Fibroblast of skin of abdomen (primary cell): ENCODE data around the gene NTRK2.

ENCODE experiments used
- DNase-seq: peaks from one replicate; pipeline ENCODE4 v3.0.0-alpha.2; 2013

The NTRK2 gene

GRCh38 chr9:84781931-84782866, 112.7 kb downstream of the NTRK2 start:
- peak; percentile 31 for DNase-seq

- DNase-seq, result no peak
These were observed 116.4 kb downstream of the NTRK2 start for GRCh38 chr9:84785792-84786547.

GRCh38 chr9:84788803-84789462, 119.4 kb downstream of the NTRK2 start:
- no peak for DNase-seq

DNA sequence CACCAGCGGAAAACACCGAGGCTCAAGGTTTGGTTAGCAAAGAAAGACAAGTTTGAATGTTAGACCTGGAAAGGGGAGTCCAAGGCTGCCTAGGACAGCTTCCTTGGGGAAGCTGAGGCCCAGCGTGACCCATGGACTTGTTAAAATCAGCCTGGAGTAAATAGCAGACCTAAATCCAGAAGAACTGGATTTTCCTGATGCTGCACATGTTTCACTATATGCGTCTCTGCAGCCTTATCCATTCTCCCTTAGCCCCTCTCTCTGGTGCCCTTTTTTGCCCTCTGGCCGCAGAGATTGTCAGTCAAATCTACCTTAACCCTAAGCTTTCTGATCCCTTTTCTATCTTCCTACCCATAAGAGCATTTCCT, 119.9 kb downstream of the NTRK2 start:
- no peak for DNase-seq

DNA sequence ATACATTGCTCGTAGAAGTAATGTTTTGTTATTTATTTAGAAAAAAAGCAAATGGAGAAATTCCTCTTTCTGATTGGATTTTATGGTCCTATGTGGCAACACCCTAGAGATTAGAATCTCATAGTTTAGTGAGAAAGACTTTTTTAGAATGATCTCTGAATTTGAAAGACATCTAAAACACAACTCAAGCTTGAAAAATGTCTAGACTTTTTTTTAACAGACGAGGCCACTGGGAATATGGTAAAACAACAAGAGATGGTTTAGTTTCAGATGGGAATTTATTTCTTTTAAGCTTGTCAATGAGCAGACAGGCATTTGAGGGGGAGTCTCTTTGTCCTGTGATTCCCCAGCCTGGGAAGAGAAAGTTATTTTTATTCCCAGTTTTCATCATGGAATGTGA, 122.1 kb downstream of the NTRK2 start:
- peak; percentile 51 for DNase-seq

DNA sequence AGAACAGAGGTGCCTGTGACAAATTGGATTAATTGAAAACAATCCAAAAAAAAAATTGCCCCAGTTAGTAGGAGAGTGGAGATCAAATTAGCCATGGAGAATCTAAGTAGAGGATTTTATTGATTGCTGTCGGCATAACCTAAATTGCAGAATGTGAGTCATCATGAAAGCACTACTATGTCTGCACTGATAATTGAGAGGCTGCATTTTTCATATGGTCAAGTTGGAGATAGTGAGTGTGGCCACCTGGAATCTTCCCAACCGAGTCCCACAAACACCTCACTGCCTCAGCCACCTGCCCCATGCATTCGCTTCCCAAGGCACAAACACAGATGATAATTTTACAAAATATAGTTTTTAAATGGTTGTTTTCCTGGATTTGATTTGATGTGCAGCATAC, 123.7 kb downstream of the NTRK2 start:
- DNase-seq, result peak; percentile 5

- no peak for DNase-seq
These were observed 125.6 kb downstream of the NTRK2 start for GRCh38 chr9:84794981-84795637.

- no peak for DNase-seq
These were observed 126.9 kb downstream of the NTRK2 start for GRCh38 chr9:84796404-84796803.

DNA sequence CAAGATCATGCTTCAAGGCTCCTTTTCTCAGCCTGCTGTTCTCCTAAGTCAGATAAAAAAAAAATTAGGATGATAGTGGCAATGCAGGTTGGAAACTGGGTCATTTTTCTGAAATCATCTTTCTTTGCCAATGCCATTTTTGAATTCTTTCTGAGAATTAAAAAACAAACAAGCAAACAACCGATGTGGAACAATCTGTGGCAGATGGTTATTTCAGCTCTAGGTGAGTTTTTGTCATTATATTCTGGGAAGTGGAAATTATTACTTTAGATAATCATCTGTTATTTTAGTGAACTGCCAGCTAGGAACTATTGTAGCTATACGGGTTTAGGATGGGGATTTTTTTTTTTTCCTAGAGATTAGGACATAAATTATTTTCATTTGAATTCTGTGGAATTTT, 129.7 kb downstream of the NTRK2 start:
- DNase-seq, result no peak

- no peak for DNase-seq
These were observed 135.6 kb downstream of the NTRK2 start for GRCh38 chr9:84804951-84805694.

GRCh38 chr9:84807431-84807830, 137.9 kb downstream of the NTRK2 start:
- DNase-seq, result no peak

- DNase-seq, result no peak
These were observed 138.4 kb downstream of the NTRK2 start for GRCh38 chr9:84807870-84808390.

DNA sequence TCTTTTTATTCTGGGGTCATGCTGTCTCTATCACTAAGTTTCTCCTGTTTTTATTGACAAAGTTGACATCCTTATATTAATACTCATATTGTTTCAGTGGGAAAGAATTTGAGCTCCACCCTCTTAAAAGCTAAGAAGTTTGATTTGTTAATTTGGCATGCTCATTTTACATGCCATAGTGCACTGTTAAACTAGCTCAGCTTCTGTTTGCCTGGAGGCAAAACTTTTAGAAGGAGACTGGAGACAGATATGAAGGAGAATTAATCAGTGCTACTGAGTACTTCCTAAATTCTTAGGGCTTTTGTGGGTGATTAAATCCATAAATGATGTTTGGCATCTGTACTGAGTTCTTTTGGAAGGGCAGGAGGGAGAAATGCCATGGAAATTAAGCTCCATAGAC, 138.9 kb downstream of the NTRK2 start:
- DNase-seq, result no peak

DNA sequence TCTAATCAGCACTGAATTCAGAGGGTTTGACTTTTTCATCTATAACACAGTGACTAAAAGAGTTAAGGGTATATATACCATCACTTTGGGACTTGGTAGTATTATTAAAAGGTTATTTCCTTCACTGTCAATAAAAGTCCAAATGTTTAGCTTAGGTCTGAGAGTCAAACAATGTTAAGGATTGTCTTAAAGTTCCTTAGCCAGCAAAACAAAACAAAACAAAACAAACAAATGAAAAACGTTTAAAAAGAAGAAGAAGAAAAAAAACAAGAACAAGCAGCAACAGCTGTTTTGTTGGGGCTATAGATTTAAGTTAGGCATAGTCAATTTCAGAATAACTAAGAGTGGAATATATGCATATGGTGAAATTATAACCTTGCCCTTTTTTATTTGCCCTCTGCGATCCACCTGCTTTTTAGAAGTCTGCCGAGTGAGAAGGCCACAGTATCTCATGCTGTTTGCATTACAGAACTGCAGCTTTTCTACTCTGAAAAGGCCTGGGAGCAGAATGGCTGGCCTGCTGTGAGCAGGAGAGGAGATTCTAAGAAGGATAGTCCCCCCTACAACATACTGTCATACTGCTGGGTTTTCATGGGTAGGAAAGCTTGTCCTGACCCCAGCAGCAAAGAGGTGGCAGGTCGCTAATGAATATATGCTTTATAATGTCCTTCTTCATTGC, 141.7 kb downstream of the NTRK2 start:
- no peak for DNase-seq

DNA sequence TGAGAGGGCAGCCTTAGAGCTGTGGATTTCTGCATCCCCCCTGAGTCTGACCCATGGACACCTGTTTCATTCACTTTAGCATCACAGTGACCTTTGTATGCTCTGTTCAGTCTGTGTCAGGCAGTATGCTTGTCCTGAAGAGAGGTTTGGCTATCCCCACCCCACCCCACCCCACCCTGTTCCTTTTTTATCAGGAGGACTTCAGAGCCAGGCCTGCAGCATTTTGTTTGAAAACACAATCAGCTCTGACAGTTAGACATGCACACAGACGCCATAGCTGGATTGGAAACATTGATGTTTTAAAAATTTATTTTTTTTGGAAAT, 142.2 kb downstream of the NTRK2 start:
- no peak for DNase-seq

DNA sequence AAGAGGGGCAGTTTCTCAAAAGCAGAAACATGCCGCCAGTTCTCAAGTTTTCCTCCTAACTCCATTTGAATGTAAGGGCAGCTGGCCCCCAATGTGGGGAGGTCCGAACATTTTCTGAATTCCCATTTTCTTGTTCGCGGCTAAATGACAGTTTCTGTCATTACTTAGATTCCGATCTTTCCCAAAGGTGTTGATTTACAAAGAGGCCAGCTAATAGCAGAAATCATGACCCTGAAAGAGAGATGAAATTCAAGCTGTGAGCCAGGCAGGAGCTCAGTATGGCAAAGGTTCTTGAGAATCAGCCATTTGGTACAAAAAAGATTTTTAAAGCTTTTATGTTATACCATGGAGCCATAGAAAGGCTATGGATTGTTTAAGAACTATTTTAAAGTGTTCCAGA, 142.8 kb downstream of the NTRK2 start:
- DNase-seq, result no peak

- DNase-seq, result no peak
These were observed 143.3 kb downstream of the NTRK2 start for GRCh38 chr9:84812847-84813246.

DNA sequence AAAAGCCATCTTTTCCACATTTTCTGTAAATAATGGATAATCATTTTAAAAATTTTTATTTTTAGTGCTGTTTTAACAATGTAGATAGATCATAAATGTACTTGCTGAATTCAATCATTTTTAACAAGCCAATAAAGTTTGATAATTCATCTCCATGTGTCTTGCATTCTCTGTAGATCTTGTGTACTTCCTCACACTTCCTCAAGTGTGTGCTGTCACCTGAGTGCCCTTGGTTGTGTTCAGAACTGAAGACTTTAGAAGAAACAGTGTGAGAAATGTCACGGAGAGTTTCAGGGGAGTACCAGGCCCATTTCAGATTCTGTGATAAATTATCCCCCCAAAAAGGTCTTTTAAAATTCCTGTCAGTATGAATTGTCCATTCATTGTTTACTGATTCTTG, 146.0 kb downstream of the NTRK2 start:
- DNase-seq, result no peak

- DNase-seq, result no peak
These were observed 147.5 kb downstream of the NTRK2 start for GRCh38 chr9:84817038-84817437.

GRCh38 chr9:84818791-84819190, 149.3 kb downstream of the NTRK2 start:
- DNase-seq, result no peak

DNA sequence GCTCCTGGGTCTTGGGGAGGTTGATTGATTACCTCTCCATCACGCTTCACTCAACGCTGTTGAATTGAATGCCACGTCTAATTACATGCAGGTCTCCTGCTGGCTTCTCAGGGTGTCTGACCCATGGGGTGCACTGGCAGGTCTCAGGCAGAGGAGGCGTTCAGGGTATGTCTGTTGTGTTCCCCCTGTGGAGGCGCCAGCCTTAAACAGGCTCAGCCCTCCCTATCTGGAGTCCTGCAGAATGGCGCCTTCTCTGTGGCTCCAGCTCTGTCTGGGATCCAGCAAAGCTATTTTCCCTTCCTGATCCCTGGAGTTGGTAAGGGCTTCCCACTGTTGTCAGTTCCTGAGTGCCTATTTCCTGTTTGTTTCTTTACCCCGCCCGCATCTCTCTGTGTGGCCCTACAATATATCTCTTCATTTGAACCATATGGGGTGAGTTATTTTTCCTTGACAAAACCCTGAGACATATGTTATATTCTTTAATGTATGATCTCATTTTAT, 150.0 kb downstream of the NTRK2 start:
- DNase-seq, result no peak
